Urothelium cell line (cell line): ENCODE measurements around the gene CABP5.
A peak's percentile ranks its signal among the peaks of the same experiment; 100 is the strongest.
"Not testable (repeated sequence)": the region's sequence is repeated elsewhere in the genome, so short reads cannot be mapped to it uniquely, and the experiment has no call there.

Source experiments
- DNase-seq: peaks from one replicate; pipeline ENCODE4 v3.0.0; 2011; ENCODE audit warnings: low spot score, mixed read lengths
- FAIRE-seq: peaks from 2 replicates; lab custom pipeline; 2011; peaks lifted over from hg19 to GRCh38; lab: Jason Lieb, UNC

CABP5 gene

DNA sequence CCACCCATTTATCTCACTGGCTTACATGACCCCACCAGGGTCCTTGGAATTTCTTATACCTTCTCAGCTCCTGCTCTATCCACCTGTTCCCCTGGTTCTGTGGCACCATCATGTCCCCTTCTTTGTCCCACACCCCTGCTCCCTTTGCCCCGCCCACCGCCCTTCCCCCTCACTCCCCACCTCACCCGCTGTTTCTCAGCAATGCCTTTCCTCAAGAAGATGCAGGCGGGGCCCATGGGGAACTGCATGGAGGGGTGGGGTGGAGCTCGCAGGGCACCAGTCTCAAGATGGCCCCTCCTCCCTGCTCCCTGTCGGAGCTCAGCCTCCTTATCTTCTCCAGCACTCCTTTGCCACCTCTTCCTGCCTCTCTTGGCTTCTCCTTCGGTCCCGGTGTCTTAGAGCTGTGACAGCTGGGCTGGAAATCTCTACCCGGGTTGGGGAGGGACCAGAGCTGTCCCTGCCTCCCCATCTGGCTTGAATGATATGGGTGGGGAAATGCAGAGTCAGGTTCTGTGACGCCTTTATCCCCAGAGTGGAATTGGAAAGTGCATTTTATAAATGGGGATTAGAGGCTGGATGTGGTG lies at the start of gene CABP5:
TSS of gene CABP5 (minus strand) at position 405 of the 584 bp plus-strand sequence. CDS start at position 248, 157 bp downstream.
- no peak for FAIRE-seq

DNA sequence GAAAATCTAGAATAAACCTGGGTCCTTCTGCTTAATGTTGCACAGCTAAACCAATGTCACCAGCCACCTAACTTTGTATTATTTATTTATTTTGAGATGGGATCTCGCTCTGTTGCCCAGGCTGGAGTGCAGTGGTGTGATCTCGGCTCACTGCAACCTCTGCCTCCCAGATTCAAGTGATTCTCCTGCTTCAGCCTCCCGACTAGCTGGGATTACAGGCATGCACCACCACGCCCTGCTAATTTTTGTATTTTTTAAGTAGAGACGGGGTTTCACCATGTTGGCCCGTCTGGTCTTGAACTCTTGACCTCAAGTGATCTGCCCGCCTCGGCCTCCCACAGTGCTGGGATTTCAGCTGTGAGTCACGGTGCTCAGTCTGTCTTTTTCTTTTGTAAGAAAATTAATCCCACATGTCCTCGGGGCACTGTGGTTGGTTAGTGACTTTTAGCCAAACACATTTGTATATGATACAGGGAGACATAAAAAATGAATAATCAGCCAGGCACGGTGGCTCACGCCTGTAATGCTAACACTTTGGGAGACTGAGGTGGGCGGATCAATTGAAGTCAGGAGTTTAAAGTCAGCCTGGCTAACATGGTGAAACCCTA lies 47.3 kb upstream of the CABP5 start:
- not testable (repeated sequence) for FAIRE-seq, DNase-seq

More for the DNA sequence above, at the start of gene CABP5:
- DNase-seq: no peak

DNA sequence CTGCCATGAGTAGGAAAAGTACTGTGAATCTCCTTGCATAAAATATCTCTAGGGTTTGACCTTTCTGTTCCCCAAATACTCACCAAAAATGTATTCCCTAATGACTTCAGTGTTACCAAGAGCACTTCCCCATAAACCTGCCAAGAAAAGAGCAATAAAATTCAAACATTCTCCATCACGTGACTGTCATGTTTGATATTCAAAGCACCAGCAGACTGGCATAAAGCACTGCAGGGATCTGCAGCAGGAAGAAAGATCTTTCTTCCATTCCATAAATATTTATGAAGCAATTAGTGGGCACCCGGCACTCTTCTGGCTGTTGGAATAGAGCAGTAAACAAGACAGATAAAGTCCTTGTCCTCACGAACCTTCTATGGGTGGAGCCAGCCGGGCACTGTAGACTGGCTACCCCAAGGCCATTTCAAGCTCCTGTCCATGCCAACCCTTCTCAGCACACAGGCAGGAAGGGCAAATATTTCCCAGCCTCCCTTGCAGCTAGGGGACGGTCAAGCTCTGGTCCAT lies 46.5 kb upstream of the CABP5 start:
- FAIRE-seq: no peak
- DNase-seq: no peak

DNA sequence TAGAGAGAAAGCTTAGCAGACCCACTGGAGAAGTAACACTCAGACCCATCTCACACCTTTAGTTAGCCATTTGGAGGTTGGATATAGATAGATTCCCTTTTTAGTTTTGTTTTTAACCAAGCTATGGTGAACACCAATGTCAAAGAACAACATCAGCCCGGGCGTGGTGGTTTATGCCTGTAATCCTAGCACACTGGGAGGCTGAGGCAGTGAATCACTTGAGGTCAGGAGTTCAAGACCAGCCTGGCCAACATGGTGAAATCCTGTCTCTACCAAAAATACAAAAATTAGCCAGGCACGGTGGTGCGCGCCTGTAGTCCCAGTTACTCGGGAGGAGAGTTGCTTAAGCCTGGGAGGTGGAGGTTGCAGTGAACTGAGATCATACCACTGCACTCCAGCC lies 45.1 kb upstream of the CABP5 start:
- not testable (repeated sequence) for DNase-seq, FAIRE-seq

DNA sequence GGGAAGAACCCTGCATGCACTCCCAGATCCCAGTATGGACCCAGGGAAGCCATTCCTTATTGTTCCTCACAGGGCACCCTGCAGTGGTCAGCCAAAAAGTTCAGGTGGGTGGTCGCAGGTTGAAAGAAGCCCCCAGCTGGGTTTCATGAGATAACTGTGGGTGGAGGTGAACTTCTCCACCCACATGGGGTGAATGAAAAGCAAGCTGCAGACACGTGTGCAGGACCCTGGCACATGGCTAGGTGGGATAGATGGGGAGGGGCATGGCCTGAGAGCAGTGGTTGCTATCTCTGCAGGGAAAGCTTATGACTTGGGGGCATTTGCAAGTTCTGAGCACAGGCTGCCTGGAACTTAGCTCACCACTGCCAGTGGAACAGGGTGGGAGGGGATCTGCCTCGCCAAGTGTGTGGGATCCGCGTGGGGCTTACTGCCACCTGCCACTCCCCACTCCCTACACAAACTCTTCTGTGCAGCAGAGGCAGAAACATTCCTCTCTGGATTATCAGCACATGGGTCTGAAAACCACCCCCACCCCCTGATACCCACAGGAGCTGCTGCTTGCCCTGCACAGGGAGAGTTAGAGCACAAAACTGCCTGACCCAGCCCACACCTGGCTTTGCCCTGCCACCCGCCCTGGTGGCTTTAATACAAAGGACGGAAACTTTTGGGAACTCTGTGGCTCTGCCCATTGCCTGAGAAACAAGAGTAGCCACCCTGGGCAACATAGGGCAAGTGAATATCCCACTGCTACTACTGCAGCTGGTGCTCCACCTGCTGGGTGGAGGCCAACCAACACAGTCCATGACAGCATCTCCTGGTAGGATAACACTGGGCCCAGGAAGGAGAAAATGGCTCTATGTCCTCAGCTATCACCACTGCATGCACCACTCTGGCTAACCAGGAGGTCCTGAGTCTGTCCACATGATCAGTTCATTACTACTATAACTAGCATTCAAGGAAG lies 42.3 kb upstream of the CABP5 start:
- no peak for FAIRE-seq
- DNase-seq: no peak

DNA sequence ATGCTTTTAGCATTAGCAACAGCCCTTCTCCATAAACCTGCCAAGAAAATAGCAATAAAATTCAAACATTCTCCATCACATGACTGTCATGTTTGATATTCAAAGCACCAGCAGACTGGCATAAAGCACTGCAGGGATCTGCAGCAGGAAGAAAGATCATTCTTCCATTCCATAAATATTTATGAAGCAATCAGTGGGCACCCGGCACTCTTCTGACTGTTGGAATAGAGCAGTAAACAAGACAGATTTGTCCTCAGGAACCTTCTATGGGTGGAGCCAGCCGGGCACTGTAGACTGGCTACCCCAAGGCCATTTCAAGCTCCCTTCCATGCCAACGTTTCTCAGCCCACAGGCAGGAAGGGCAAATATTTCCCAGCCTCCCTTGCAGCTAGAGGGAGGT lies 41.2 kb upstream of the CABP5 start:
- DNase-seq: no peak
- FAIRE-seq: no peak

DNA sequence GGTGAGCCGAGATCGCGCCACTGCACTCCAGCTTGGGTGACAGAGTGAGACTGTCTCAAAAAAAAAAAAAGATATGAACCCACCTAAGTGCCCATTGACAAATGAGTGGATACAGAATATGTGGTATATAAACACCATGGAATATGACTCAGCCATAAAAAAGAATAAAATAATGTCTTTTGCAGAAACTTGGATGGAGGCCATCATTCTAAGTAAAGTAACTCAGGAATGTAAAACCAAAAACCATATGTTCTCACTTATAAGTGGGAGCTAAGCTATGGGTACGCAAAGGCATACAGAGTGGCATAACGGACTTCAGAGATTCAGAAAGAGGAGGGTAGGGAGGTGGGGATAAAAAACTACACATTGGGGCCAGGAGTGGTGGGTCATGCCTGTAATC lies 37.2 kb upstream of the CABP5 start:
- FAIRE-seq: no peak

DNA sequence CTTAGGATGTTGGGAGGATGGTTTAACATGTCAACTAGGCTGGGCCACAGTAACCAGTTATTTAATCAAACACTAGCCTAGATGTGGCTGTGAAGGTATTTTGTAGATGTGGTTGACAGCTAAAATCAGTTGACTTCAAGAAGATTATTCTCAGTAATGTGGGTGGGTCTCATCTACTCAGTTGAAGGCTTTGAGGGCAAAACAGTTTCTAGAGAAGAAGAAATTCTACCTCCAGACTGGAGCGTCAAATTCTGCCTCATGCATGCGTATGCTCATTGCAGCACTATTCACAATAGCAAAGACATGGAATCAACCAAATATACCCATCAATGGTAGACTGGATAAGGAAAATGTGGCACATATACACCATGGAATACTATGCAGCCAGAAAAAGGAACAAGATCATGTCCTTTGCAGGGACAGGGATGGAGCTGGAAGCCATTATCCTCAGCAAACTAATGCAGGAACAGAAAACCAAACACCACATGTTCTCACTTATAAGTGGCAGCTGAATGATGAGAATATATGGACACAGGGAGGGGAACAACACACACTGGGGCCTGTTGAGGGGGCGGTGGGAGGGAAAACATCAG lies 26.4 kb upstream of the CABP5 start:
- DNase-seq, FAIRE-seq: not testable (repeated sequence)

More for the DNA sequence above, 37.2 kb upstream of the CABP5 start:
- DNase-seq: no peak

GRCh38 chr19:48069435-48069834 lies 25.6 kb upstream of the CABP5 start:
- DNase-seq (no peak), FAIRE-seq (peak; percentile 23)

DNA sequence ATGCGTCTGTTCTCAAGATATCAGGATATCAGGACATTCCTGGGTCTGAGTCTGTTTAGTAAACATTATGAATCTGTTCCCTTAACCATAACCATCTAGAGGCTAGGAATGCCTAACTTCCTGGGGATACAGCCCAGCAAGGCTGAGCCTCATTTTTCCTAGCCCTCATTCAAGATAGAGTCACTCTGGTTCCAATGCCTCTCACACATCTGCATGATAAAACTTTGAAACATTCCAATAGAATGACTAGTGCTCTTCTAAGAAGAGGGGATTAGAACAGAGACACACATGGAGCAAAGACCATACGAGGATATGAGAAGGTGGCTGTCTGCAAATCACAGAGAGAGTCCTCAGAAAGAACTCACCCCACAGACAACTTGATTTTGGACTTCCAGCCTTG lies 20.6 kb upstream of the CABP5 start:
- FAIRE-seq (no peak), DNase-seq (peak; percentile 22)

DNA sequence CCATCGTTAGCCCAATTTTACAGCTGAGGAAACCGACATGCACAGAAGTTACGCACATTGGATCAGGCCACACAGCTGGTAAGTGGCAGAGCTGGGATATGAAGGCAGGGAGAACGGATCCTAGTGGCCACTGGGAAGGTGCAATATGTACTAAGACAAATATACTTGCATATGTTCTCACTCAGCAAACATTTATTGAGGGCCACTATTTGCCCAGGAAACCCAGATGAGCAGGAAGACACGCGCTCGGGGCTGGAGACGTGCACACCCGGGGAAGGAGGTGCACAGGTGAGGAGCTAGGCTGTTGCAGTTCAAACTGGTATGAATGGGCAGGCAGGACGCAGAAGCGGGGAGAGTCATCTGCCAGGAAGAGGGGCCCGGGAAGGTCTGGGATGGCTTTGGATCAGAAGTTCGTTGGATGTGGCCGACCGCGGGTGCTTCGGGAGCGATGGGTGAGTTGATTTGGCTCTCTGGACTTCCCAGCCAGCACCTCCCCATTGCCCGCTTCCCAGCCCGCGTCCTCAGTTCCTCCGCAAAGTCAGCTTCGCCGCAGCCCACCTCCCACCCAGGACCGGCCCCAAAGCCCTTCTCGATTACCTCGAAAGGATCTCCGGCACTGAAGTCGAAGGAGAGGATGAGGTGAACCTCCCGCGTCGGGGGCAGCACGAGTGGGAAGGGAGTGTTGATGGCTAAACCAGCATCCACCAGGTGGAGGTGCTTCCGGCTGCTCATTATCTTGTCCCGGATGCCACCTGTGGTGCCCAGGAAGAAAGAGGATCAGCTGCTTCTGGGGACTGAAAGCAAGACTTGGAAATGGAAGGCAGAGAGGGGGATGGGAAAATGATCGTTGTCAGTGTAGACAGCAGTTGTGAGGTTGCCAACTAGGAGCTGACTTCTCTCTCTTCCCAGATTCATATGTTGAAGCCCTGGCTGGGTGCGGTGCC lies 17.8 kb upstream of the CABP5 start:
- DNase-seq: no peak
- no peak for FAIRE-seq

- FAIRE-seq: no peak
- no peak for DNase-seq
These were observed 16.5 kb upstream of the CABP5 start for GRCh38 chr19:48060381-48060780.

GRCh38 chr19:48059331-48059730 lies 15.5 kb upstream of the CABP5 start:
- DNase-seq (no peak), FAIRE-seq (no peak)

GRCh38 chr19:48053856-48054255 lies 10.0 kb upstream of the CABP5 start:
- FAIRE-seq (no peak), DNase-seq (no peak)

DNA sequence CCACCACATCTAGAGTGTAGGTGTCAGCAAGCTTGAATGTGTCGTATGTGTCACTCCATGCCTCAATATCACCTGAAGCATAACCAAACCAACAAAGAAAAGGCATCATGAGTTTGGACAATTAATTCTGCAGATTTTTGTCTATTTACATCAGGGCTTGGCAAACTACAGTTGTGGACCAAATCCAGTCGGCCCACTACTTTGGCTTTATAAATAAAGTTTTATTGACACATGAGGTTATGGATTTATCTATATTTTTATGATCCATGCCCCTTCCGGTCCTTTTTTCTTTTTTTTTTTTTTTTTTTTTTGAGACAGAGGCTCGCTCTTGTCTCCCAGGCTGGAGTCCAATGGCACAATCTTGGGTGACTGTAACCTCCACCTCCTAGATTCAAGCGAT lies 9.2 kb upstream of the CABP5 start:
- no peak for DNase-seq
- no peak for FAIRE-seq

- FAIRE-seq (no peak), DNase-seq (no peak)
These were observed 7.6 kb upstream of the CABP5 start for GRCh38 chr19:48051335-48052033.

DNA sequence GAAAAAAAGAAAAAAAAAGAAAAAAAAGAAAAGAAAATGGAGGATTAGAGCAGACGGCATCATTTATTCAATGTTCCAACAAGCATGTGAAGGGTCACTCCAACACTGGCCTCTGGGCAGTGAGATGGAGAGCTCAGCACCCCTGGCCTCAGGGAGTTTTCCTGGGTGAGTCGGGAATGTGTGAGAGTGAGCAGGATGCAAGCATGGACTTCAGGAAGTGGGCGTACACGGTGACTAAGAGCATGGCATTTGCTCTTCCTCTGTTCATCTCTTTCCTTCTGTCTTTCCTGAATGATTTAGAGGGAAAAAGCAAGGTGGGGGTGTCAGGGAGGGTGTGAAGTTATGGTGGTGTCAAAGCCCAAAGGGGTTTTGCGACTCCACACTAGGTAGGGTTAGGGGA lies 682 bp upstream of the CABP5 start:
- no peak for FAIRE-seq
- DNase-seq: no peak

DNA sequence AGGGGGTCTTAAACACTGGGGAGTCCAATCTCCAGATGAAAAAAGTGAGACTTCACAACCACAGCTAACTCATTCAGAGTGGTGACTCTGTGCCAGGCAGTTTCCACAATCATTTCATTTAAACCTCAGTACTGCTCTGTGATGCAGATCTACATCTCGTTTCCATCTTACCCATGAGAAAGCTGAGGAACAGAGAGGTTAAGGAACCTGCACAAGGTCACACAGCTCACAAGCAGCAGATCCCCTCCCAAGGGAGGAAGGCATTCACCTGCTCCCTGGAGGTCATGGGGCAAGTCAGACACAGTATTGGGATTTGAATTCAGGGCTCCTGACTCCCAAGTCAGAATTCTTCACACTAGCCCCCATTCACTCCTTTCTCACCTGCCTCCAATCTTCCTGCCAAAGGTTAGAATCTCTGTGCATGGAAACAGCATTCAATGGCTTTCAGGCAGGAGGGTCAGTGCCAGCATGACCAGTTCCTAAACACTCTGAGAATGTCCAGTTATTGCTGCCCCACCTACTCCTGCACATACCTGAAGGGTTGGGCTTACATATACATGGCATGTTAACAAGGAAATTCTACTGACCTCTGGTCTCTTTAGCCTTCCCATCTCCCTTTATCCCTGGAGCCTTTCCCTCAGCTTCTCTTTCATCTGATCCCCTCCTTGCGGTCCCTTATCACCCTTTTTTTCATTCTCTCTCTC lies 1.9 kb downstream of the CABP5 start:
- FAIRE-seq: no peak
- DNase-seq: no peak

DNA sequence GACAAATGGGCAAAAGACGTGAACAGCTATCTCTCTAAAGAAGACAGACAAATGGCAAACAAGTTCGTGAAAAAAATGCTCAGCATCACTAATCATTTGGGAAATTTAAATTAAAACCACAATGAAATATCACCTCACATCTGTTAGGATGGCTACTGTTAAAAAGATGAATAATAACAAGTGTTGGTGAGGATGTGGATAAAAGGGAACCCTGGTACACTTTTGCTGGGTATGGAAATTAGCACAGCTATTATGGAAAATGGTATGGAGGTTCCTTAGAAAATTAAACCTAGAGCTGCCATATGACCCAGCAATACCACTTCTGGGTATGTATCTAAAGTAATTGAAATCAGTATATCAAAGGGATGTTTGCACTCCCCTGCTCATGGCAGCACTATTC lies 7.1 kb downstream of the CABP5 start:
- DNase-seq (no peak), FAIRE-seq (no peak)
